HG03196 (cell line): ENCODE data around the gene GALNTL6.
A peak's percentile ranks its signal among the peaks of the same experiment; 100 is the strongest.
"Not testable (repeated sequence)": the region's sequence is repeated elsewhere in the genome, so short reads cannot be mapped to it uniquely, and the experiment has no call there.

ENCODE experiments used
- ATAC-seq: cut with Tn5 transposase; IDR thresholded peaks from one replicate; pipeline ENCODE4 v1.9.1; 2021; ENCODE audit not compliant: unreplicated experiment

GALNTL6 gene

GRCh38 chr4:172998527-172999469 lies 1185.6 kb downstream of the GALNTL6 start:
- ATAC-seq: no peak

DNA sequence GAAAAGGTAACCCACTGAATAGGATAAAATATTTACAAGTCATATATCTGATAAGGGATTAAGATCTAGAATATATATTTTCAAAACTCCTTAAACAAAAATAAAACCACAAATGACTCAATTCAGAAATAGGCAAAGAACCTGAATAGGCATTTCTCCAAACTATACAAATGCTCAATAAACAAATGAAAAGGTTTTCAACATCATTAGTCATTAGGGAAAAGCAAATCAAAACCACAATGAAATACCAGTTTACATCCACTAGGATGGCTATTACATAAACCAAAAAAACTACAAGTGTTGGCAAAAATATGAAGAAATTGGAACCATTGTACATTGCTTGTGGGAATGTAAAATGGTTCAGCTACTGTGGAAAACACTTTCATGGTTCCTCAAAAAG lies 1188.4 kb downstream of the GALNTL6 start:
- no peak for ATAC-seq

DNA sequence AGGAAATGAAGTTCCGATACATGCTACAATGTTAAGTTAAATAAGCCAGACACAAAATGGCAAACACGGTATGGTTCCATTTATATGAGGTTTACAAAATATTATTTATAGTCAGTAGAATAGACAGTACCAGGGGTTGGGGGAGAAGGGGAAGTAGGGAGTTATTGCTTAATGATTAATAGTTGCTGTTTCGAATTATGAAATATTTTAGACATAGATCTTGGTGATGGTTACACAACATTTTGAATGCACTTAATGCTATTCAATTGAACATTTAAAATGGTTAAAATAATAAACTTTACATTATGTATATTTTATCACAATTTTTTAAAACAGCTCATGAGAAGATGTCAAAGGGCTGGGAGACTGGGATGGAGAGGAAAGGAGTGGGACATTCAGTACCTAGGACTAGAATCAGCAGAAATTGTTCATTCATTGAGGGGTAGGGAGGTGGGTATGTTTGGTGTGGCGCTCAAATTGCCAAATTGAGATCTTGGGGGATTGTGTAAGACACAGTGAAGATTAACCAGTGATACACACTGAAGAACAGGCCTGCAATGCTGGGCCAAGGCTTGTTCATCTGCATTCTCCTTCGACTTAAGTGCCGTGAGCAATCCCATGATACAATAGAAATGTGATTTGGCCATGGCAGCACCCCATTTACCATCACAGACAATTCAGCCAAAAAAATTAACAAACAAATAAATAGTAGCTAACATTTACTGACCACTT lies 1189.8 kb downstream of the GALNTL6 start:
- no peak for ATAC-seq

DNA sequence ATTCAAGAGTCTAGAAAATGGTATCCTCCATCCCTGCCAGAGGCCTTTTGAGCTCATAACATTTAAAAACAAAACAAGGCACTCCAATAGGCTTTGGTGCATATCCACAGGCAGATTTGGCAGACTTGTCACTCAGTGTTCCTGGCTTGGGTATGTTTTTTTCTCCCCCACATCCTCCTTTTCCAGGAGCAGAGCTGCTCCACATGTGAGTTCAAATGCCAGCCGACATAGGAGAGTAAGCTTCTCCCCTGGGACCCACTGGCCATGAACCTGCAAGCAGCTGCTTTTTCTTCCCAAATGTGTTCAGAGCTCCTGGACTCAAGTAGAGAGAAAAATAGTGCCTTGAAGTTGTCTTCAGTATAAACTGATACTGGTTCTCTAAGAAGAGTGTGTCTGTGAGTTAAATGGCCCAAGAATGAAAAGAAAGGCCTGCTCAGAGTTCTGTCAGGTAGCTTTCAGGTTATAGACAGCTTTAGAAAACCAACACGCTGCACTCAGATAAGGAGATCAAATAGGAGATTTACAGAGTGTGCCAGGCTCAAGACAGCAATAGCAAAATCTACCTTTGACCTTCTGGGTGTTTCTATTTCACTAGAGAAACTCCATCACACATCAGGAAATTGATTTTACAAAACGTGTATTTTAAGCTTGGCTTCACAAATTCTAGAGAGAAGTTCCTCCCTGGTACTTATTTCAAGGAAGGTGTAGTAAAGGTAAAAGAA lies 1192.9 kb downstream of the GALNTL6 start:
- no peak for ATAC-seq

DNA sequence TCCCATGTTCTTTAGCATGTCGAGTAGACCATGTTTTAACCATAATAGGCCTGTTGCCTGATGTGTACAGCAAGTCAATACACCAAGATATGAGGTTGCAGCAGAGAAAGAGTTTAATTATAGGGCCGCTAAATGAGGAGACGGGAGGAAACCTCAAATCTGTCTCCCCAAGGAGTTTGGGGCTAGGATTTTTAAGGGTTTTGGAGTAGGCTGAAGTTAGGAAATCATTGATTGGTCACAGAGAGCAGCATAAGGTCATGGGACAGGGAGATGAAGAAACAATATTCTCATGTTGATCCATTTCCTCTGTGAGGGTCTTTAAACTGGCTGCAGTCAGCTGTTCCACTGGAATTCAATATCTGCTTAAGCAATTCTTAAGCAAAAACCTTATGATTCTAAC lies 1195.2 kb downstream of the GALNTL6 start:
- no peak for ATAC-seq

- ATAC-seq: no peak
These were observed 1196.1 kb downstream of the GALNTL6 start for GRCh38 chr4:173009129-173009823.

DNA sequence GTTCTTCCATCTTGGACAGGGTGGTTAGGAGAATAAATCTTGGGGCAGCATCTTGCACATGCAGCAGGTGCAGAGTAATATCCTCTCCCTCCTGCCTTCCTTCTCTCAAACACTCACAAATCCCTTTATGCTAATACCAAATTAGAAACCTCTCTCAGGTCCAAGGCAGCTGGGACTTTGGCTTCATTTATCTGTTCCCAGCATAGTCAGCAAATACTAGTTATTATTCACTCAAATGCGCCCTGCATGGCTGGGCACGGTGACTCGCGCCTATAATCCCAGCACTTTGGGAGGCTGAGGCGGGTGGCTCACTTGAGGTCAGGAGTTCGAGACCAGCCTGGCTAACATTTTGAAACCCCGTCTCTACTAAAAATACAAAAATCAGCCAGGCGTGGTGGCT lies 1199.4 kb downstream of the GALNTL6 start:
- no peak for ATAC-seq

GRCh38 chr4:173013232-173013930 lies 1200.2 kb downstream of the GALNTL6 start:
- peak; percentile 62 for ATAC-seq

- no peak for ATAC-seq
These were observed 1200.9 kb downstream of the GALNTL6 start for GRCh38 chr4:173014113-173014558.

DNA sequence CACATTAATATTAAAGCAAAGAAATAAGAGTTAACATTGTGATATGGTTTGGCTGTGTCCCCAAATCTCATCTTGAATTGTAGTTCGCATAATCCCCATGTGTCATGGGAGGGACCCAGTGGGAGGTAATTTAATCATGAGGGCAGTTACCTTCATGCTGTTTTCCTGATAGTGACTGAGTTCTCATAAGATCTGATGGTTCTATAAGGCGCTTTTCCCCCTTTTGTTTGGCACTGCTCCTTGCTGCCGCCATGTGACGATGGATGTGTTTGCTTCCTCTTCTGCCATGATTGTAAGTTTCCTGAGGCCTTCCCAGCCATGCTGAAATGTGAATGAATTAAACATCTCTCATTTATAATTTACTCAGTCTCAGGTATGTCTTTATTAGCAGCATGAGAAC lies 1201.6 kb downstream of the GALNTL6 start:
- no peak for ATAC-seq

DNA sequence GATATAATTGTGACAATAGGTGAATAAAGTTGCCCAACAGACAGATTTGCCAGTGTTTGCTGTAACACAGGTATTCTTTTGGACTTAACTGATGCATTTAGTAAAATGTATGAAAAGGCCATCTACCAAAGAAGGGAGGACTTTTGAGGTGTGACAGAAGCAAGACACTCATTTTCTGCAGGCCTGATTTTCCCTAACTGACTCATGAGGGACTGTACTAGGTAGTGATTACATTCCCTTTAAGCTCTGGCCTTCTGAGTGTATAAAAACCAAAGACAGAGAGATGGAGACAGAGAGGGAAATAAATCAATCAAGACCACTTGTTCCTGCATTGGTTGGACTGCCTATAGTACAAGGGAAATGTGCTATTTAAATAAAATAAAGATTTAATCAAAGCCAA lies 1204.6 kb downstream of the GALNTL6 start:
- ATAC-seq: no peak

DNA sequence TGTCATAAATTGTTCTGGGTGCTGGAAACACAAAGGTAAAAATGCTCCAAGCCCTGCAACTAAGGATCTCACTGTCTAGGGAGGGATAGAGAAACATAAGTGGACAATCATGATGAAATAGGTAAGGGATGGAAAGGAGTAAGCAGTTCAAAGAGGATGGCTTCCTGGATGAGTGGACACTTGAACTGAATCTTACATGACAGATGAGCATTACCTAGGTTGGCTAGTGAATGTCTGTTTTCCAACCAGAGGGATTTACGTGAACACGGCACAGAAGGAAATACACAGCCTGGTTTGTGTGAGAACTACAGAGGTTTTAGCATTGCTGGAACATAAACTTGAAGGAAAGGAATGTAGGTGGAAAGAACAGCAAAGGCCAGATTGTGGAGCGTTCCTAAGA lies 1205.2 kb downstream of the GALNTL6 start:
- no peak for ATAC-seq

DNA sequence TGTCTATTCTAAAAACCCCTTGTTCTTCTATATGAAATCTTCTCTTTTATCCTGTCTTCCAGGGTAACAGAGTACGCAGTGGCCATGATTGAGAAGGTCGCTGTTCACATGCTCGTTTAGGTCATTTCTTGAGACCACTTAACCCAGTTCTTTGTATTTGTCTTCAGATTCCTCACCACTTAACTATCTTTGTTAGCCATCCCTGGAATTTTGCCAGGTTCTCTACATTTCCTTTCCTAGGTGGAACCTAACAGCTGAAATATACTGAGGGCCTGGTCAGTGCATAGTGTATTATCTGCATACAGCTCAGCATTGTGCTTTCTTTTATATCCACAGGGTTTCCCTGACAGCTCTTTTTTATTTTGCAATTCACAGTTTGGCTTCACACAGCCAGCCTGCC lies 1206.5 kb downstream of the GALNTL6 start:
- no peak for ATAC-seq

DNA sequence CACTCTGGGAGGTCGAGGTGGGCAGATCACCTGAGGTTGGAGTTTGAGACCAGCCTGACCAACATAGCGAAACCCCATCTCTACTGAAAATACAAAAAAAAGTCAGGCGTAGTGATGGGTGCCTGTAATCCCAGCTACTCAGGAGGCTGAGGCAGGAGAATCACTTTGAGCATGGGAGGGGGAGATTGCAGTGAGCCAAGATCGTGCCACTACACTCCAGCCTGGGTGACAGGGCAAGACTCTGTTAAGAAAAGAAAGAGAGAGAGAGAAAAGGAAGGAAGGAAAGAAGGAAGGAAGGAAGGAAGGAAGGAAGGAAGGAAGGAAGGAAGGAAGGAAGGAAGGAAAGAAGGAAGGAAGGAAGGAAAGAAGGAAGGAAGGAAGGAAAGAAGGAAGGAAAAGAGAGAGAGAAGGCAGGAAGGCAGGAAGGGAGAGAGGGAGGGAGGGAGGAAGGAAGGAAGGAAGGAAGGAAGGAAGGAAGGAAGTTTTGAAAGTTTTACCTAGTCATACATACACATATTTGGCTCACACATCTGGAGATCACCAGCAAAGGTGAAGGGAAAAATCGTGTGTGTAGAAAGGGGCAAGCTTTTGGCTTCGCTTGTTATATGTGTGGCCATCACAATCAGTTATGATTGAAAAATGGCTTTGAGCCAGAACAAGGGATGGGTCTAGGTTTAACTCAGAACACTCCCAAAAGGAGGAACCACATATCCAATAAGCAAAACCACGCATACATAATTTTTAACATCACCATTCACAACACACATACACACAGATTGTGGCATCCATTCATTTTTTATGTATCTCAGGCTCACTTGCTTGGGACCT lies 1208.8 kb downstream of the GALNTL6 start:
- not testable (repeated sequence) for ATAC-seq

GRCh38 chr4:173024203-173024602 lies 1211.0 kb downstream of the GALNTL6 start:
- no peak for ATAC-seq

DNA sequence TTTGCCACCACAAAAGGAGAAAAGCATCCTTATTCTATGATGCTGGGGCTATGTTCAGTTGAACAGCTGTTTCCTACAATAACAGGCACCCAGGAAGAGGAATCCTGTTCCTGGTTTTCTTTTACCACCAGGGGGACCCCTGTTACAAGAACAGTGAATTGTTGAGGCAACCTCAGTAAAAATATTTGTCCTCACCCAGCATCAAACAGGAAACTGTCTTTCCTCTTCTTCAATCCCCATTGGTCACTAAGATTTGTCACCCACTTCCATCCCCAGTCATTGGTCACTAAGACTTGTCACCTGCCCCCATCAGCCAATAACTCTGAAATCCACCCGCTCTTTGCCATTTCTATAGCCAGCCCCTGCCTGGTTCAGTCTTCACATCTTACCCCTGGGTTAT lies 1211.9 kb downstream of the GALNTL6 start:
- peak; percentile 65 for ATAC-seq

GRCh38 chr4:173037242-173037641 lies 1224.0 kb downstream of the GALNTL6 start:
- ATAC-seq: no peak

GRCh38 chr4:173038192-173038896 lies 1225.1 kb downstream of the GALNTL6 start:
- no peak for ATAC-seq
